Suprapubic skin (tissue), 4 donors: ENCODE data around the gene PPIB.
"Not testable (repeated sequence)": the region's sequence is repeated elsewhere in the genome, so short reads cannot be mapped to it uniquely, and the experiment has no call there.

ENCODE experiments used
- CTCF ChIP-seq, 2 donors: fragments of 200-600 bp in 1 of 2; fragments of 450-650 bp in 1 of 2; sonication (generic) in 1 of 2; IDR thresholded peaks; one replicate each; pipeline ENCODE4 v1.5.1; 2016 to 2019; ENCODE audit warnings: antibody characterized with exemption in 2 of 2, mild to moderate bottlenecking in 1 of 2, moderate library complexity in 1 of 2
- POLR2A ChIP-seq, 2 donors: fragments of 450-650 bp; IDR thresholded peaks; one replicate each; pipeline ENCODE4 v1.6.1; 2017; ENCODE audit warnings: antibody characterized with exemption in 2 of 2, mild to moderate bottlenecking in 2 of 2, moderate library complexity in 2 of 2
- POLR2AphosphoS5 ChIP-seq, 3 donors: sonication (generic); formaldehyde crosslinking; IDR thresholded peaks; one replicate each; pipeline ENCODE4 v1.6.1; 2017; ENCODE audit warnings: antibody characterized with exemption in 3 of 3

DNA sequence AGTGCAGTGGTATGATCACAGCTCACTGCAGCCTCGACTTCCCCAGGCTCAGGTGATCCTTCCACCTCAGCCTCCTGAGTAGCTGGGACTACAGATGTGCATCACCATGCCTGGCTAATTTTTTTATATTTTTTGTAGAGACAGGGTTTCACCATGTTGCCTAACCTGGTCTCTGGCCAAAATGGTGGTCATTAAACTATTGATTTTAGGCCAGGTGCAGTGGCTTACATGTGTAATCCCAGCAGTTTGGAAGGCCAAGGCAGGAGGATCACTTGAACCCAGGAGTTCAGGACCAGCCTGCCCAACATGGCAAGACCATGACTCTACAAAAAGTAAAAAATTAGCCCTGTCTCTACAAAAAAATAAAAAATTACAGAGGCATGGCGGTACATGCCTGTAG lies 42.5 kb downstream of the PPIB start:
- not testable (repeated sequence) for TF ChIP-seq CTCF, POLR2A, POLR2AphosphoS5 (IDR thresholded peaks at IDR 0.05)
